ENCODE results near the gene ZNF358. TPM values are rescaled to one million over a fixed set of nuclear protein-coding genes. Genes with fewer than 3 reads are reported as not detected.

Gene ZNF358
- total RNA-seq, 1 donor, result 33.9 TPM

GRCh38 chr19:7471696-7472615, 43.9 kb upstream of the ZNF358 start:
- no peak for DNase-seq (ENCODE audit: low read depth)
- no peak overlapping the region for H3K4me3 ChIP-seq (ENCODE audit: low read depth, low read length)
- TF ChIP-seq, protein P1, sequence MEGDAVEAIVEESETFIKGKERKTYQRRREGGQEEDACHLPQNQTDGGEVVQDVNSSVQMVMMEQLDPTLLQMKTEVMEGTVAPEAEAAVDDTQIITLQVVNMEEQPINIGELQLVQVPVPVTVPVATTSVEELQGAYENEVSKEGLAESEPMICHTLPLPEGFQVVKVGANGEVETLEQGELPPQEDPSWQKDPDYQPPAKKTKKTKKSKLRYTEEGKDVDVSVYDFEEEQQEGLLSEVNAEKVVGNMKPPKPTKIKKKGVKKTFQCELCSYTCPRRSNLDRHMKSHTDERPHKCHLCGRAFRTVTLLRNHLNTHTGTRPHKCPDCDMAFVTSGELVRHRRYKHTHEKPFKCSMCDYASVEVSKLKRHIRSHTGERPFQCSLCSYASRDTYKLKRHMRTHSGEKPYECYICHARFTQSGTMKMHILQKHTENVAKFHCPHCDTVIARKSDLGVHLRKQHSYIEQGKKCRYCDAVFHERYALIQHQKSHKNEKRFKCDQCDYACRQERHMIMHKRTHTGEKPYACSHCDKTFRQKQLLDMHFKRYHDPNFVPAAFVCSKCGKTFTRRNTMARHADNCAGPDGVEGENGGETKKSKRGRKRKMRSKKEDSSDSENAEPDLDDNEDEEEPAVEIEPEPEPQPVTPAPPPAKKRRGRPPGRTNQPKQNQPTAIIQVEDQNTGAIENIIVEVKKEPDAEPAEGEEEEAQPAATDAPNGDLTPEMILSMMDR (IDR thresholded peaks at IDR 0.05; ENCODE audit: insufficient read depth, low read length), result no peak

GRCh38 chr19:7475665-7476064, 40.2 kb upstream of the ZNF358 start:
- TF ChIP-seq, protein P1 (IDR thresholded peaks at IDR 0.05; ENCODE audit: insufficient read depth, low read length), result no peak
- no peak for DNase-seq (ENCODE audit: low read depth)
- no peak overlapping the region for H3K4me3 ChIP-seq (ENCODE audit: low read depth, low read length)

GRCh38 chr19:7476241-7476640, 39.7 kb upstream of the ZNF358 start:
- no peak for DNase-seq (ENCODE audit: low read depth)
- no peak overlapping the region for H3K4me3 ChIP-seq (ENCODE audit: low read depth, low read length)
- TF ChIP-seq, protein P1 (IDR thresholded peaks at IDR 0.05; ENCODE audit: insufficient read depth, low read length), result no peak

GRCh38 chr19:7476777-7477494, 39.0 kb upstream of the ZNF358 start:
- H3K4me3 ChIP-seq (ENCODE audit: low read depth, low read length), result no peak overlapping the region
- TF ChIP-seq, protein P1 (IDR thresholded peaks at IDR 0.05; ENCODE audit: insufficient read depth, low read length), result no peak
- DNase-seq (ENCODE audit: low read depth), result no peak

GRCh38 chr19:7477758-7478157, 38.1 kb upstream of the ZNF358 start:
- no peak overlapping the region for H3K4me3 ChIP-seq (ENCODE audit: low read depth, low read length)
- TF ChIP-seq, protein P1 (IDR thresholded peaks at IDR 0.05; ENCODE audit: insufficient read depth, low read length), result no peak
- no peak for DNase-seq (ENCODE audit: low read depth)

DNA sequence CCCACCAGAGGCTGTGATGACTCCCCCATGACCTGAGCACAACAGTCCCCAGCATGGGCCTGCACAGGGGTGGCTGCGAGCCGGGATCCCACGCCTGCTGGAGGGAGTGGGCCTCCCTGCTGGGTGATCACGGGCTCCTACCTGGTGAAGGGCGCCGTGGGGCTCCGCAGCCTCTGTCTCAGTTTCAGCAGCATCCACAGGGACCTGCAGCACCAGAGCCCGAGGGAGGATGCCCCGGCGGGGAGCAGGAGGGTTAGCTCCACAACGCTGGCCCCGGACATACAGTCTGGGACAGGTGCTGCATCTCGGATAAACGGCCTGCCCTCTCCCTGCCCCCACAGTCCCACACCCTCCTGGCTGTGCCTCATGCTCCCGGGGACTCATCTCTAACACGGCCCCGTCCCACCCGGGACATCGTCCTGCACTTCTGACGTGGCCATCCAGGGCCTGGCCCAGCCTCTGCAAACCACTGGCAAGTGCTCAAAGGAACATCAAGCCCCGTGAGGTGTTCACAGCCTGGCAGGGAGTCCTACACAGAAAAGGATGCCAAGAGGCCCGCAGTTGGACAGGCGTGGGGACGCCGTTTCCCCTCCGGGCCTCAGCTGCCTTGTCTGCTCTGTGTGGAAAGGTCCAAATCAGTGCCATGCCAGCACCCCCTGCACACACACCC, 37.6 kb upstream of the ZNF358 start:
- no peak overlapping the region for H3K4me3 ChIP-seq (ENCODE audit: low read depth, low read length)
- TF ChIP-seq, protein P1 (IDR thresholded peaks at IDR 0.05; ENCODE audit: insufficient read depth, low read length), result no peak
- peak; percentile 13 for DNase-seq (ENCODE audit: low read depth)
